Measurements from ENCODE around the gene ZNF438.

The ZNF438 gene

DNA sequence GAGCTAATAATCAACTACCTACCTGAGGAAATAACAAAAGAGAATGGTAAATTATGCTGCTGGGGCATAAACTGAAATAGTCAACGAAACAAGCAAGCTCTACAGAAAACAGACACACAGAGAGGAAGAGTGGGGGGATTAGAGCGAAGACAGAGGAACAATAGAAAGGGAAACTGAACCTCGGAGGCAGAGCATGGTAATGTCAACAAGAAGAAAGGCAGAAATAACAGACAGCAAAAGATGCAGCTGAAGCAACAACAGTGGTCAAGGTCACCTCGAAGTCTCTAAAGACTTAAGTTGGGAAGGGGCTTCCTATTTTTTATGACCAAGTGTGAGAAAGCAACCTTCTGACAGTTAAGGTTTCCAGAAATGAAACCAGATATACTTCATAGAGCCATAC, 177.0 kb downstream of the ZNF438 start:
- Mint-ChIP-seq H3K4me1 (no peaks in the 10 kb centered on the region), H3K27ac (no peak overlapping the region), H3K36me3 (no peaks in the 10 kb centered on the region), H3K9me3 (no peaks in the 10 kb centered on the region), H3K4me3 (no peak overlapping the region), H3K27me3 (no peaks in the 10 kb centered on the region)

DNA sequence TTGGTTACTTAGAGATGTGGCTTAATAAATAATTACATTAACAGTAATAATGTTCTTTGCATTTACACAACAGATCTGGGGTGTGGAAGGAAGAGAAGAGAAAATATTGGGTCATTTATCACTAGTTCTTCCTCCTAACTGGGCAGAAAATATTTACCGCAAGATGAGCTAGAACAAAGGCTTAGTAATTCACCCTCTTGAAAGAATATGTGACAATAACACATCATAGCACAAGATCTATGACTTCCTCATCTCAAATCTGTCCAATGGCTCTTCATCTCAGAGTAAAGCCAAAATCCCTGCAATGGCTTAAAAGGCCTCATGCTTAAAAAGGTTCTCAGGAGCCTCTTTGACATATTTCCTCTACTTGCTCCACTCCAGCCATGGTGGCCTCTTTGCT, 178.6 kb downstream of the ZNF438 start:
- H3K27ac Mint-ChIP-seq, result no peak overlapping the region
- peaks cover 4% of the 10 kb centered on the region for H3K4me1 Mint-ChIP-seq
- no peaks in the 10 kb centered on the region for H3K36me3 Mint-ChIP-seq

DNA sequence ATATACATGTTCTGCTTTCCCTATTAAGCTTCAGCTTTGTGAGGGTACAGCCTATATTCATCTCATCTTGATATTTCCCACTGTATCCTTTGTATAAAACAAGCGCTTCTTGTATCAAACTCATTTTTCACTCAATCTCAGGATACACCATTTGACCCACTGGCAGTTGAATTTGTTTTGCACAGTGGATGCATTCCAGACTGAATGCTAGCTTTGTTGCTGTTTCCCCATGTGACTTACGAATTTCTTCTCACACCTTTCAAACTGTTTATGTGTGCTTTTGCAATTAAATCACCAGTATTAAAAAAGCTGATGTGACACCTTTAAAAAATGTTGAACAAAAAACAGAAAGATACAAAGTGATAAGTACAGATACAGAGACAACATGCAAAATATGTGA, 180.9 kb downstream of the ZNF438 start:
- H3K4me3 Mint-ChIP-seq, result no peak overlapping the region
- no peaks in the 10 kb centered on the region for H3K36me3 Mint-ChIP-seq

More for the DNA sequence above, 178.6 kb downstream of the ZNF438 start:
- Mint-ChIP-seq H3K4me3 (no peak overlapping the region), H3K9me3 (no peaks in the 10 kb centered on the region), H3K27me3 (no peaks in the 10 kb centered on the region)

DNA sequence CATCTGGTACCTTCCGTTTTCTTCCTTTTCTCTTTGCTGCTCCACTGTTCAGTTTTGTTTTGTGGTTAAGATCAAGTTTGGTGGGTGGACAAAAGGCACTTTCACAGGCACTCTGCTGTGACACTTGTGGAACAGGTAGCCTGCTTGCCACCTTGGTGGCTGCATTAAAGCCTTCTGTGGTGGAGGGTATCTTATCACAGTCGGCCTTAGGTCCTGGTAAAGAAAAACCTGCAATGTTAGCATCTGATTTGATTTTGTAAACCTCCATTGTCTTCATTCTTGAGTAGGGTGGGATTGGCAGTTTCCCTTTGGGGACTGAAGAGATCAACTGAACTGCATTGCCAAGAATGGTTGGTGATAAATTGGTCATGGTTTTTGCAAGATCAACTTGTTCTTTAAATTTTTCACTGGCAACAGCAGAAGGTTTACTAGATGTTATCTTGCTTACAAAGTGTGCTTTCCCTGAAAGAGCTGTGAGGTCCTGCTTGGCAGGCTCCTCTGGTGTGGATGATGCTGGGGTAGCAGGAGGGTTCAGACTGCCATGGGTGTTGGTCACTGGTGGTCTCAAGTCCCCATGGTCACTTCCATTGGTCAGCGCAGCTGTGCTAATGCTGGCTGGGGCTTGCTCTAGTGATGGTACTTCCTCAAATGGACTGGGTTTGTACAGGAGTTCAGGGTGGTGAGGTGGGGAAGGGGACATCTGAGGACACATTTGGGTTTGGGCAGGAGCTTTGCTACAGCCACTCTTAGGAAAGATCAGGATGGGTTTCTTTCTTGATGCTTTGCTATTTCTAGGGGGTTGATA, 182.2 kb downstream of the ZNF438 start:
- Mint-ChIP-seq H3K27me3 (no peaks in the 10 kb centered on the region), H3K4me1 (peaks cover 4% of the 10 kb centered on the region), H3K36me3 (no peaks in the 10 kb centered on the region), H3K9me3 (no peaks in the 10 kb centered on the region), H3K27ac (no peak overlapping the region), H3K4me3 (no peak overlapping the region)

More for the DNA sequence above, 180.9 kb downstream of the ZNF438 start:
- no peak overlapping the region for H3K27ac Mint-ChIP-seq
- H3K4me1 Mint-ChIP-seq, result peaks cover 4% of the 10 kb centered on the region
- no peaks in the 10 kb centered on the region for H3K9me3 Mint-ChIP-seq
- no peaks in the 10 kb centered on the region for H3K27me3 Mint-ChIP-seq

DNA sequence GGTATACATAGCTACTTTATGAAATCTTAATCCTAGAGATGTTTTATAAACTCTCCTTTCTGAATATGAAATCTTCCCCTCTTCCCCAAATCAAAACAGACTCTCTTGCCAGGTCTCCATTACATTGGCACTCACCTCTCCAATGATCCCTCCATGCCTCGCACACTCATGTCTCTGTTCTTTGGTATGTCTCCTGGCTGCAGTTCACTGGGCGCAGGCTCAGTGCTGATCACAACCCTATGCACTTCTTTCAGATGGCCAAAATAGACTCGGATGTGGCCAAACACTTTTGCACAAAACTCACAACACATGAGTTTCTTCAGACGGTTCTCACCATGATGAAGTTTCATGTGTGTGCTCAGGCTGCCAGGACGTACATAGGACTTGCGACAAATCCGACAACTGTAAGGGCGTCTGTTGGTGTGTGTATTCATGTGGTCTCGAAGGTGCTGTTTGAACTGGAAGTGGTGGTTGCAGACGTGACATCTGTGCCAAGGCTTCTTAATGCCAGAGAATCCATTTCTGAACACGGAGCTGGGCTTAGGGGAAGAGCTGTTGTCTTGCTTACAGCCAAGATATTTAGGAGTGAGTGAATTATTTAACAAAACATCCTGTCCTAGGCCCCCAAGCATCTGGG, 183.2 kb downstream of the ZNF438 start:
- H3K4me1 Mint-ChIP-seq, result peaks cover 4% of the 10 kb centered on the region
- H3K4me3 Mint-ChIP-seq, result no peak overlapping the region
- H3K9me3 Mint-ChIP-seq, result no peaks in the 10 kb centered on the region
- H3K27ac Mint-ChIP-seq, result no peak overlapping the region
- no peaks in the 10 kb centered on the region for H3K36me3 Mint-ChIP-seq
- H3K27me3 Mint-ChIP-seq, result no peaks in the 10 kb centered on the region

DNA sequence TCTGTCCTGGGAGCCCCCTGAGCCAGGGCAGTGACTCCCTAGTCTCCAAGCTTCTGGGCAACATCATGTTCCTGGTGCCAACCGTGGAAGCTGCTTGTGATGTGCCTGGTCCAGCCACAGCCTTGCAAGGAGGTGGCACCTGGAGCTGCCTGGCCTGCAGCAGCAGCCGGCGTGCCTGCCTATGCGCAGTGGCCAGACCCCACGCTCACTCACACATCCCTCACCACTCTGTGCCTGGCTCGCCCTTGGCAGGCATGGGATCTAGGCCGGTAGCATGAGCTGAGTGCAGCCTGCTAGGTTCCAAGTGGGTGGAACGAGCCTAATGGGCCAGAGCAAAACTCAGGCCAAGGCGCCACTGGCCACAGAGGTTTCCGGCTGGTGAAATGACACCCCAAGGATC, 184.0 kb downstream of the ZNF438 start:
- H3K4me3 Mint-ChIP-seq, result no peak overlapping the region
- no peaks in the 10 kb centered on the region for H3K27me3 Mint-ChIP-seq
- H3K36me3 Mint-ChIP-seq, result no peaks in the 10 kb centered on the region
- no peaks in the 10 kb centered on the region for H3K9me3 Mint-ChIP-seq
- peaks cover 4% of the 10 kb centered on the region for H3K4me1 Mint-ChIP-seq
- no peak overlapping the region for H3K27ac Mint-ChIP-seq

DNA sequence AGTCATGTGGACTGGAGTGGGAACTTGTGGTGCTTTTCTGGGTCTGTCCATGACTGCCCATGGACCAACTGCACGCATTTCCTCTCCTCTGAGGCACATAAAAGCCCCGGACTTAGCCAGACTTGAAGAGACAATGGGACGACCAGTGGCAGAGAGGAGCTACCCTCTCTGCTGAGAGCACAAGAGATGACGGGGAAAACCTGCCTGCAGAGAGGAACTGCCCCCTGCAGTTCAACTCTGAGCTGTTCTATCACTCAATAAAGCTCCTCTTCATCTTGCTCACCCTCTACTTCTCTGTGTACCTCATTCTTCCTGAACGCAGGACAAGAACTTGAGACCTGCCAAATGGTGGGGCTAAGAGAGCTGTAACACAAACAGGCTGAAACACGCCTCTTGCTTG, 184.5 kb downstream of the ZNF438 start:
- no peaks in the 10 kb centered on the region for H3K9me3 Mint-ChIP-seq
- peaks cover 4% of the 10 kb centered on the region for H3K4me1 Mint-ChIP-seq
- no peaks in the 10 kb centered on the region for H3K27me3 Mint-ChIP-seq
- no peak overlapping the region for H3K4me3 Mint-ChIP-seq
- H3K36me3 Mint-ChIP-seq, result no peaks in the 10 kb centered on the region
- H3K27ac Mint-ChIP-seq, result no peak overlapping the region

DNA sequence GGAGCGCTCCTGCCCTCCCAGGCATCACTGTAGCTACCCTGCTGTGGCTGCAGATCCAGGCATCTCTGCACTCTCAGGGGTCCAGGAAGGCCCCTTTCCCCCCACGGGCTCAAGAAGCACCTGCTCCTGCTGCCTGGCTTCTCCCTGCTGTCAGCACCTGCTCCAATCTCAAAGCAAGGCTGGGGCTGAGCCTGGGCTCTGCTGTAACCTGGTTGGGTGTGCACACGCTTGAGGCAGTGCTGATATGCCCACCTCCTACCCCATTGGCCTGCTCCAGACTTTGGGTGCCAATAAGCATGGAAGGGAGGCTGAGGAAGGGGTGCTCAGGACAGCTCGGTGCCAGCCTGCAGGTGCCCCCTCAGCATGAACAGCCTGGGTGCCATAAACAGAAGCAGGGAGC, 185.0 kb downstream of the ZNF438 start:
- H3K9me3 Mint-ChIP-seq, result no peaks in the 10 kb centered on the region
- H3K27me3 Mint-ChIP-seq, result no peaks in the 10 kb centered on the region
- H3K36me3 Mint-ChIP-seq, result no peaks in the 10 kb centered on the region
- H3K4me1 Mint-ChIP-seq, result peaks cover 4% of the 10 kb centered on the region
- H3K4me3 Mint-ChIP-seq, result no peak overlapping the region
- no peak overlapping the region for H3K27ac Mint-ChIP-seq

DNA sequence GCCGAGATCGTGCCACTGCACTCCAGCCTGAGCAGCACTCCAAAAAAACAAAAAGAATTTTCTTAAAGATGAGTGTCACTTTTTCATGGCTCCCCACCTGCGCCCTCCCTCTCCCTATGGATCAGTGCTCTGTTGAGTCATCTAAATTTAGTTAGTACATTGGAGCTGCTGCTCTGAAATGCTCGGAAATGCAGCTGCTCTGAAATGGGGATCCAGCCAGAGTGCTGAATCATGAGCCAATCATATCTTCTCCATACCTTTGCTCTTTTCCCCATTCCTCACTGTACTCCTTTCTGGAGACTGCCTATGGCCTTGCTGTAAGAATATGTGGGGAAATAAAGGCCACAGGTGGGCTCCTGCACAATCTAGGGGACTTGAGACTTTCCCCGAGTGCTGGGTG, 188.8 kb downstream of the ZNF438 start:
- Mint-ChIP-seq H3K9me3 (no peaks in the 10 kb centered on the region), H3K36me3 (peaks cover 3% of the 10 kb centered on the region), H3K4me1 (no peaks in the 10 kb centered on the region), H3K27ac (no peak overlapping the region), H3K4me3 (no peak overlapping the region), H3K27me3 (no peaks in the 10 kb centered on the region)

DNA sequence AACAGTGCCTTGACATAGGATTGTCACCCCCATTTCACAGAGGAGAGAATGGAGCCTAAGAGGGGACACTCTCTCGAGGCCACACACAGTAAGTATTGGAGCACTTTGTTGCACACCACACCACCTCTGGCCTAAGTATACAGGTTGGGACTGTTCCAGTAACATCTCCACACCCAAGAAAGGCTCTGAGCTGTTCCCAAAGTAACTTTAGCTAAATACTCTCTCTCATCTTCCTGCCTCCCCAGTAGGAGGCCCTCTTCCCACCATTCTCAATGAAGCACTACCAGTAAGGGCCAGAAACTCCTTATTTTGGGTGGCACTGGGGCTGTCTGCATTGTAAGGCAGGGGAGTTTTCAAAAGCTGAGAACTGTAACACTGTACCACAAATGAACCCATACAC, 189.5 kb downstream of the ZNF438 start:
- Mint-ChIP-seq H3K27ac (no peak overlapping the region), H3K4me3 (no peak overlapping the region), H3K4me1 (no peaks in the 10 kb centered on the region), H3K9me3 (no peaks in the 10 kb centered on the region), H3K36me3 (peaks cover 4% of the 10 kb centered on the region), H3K27me3 (no peaks in the 10 kb centered on the region)

DNA sequence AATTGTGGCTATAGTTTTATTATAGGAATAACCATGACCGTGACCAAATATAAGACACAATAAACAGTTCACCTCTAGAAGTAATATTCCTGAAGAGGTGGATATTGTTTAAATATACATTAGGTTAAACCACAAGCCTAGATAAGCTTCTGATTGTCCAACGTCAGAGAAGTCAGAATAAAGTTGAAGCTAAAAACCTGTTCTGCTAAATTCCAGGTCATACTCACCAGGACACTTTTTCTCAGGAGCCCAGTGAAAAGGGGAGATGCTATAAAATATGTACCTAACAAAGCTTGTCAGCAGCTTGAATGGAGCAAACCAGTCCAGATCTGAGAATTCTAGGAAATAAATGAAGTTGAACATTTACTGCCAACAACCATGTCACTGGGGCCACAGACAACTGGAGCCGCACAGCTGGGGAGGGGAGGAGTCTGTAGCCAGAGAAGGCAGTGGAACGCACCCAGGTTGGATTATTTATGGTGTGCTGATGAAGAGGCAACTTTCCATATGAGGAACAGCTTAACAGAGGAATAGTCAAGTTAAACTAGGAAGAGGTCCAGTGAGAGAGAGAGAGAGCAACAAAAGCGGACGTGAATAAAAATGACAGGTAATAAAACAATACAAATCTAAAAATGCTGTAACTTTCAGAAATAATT, 191.1 kb downstream of the ZNF438 start:
- no peaks in the 10 kb centered on the region for H3K27me3 Mint-ChIP-seq
- no peaks in the 10 kb centered on the region for H3K4me1 Mint-ChIP-seq
- H3K9me3 Mint-ChIP-seq, result no peaks in the 10 kb centered on the region
- no peak overlapping the region for H3K4me3 Mint-ChIP-seq
- H3K36me3 Mint-ChIP-seq, result peaks cover 5% of the 10 kb centered on the region
- H3K27ac Mint-ChIP-seq, result no peak overlapping the region

DNA sequence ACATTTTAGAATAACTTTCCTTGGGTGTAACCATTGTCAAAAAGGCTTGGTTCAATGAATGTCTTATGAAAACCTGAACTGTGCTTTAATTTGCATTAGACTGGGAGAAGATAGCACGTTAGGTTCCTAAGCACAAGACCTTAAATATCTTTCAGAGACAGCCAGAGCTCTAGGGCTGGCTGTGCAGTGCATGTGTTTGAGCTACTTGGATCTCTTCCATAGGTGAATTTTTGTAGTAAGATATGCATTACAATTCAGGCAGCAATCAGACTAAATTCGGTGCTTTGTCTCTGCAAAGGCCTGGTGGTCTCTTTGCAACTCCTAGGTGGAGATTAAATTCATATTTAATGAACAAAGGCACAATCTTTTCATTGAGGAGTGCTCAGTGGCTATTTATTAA, 192.0 kb downstream of the ZNF438 start:
- Mint-ChIP-seq H3K36me3 (peaks cover 5% of the 10 kb centered on the region), H3K9me3 (no peaks in the 10 kb centered on the region), H3K4me3 (no peak overlapping the region), H3K27ac (no peak overlapping the region), H3K27me3 (no peaks in the 10 kb centered on the region), H3K4me1 (no peaks in the 10 kb centered on the region)

DNA sequence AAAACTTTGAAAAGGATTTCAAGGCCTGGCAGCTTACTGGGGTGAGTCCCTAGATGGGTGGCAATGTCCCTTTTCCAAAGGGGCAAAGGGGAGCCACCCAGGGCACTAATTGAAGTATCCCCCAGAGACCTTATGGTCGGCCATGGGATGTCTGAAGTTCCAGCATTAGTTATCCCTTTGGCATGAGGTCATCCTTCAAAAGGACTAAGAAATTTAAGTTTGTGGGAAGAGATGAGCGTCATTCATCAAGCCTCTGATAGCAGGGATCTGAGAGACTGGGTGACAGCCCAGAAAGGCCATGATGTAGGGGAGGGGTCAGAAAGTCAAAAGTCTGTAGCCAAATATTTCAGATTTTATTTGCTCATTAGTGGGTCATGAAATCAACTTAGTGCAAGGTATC, 195.3 kb downstream of the ZNF438 start:
- Mint-ChIP-seq H3K4me1 (no peaks in the 10 kb centered on the region), H3K4me3 (no peak overlapping the region), H3K27me3 (no peaks in the 10 kb centered on the region)

DNA sequence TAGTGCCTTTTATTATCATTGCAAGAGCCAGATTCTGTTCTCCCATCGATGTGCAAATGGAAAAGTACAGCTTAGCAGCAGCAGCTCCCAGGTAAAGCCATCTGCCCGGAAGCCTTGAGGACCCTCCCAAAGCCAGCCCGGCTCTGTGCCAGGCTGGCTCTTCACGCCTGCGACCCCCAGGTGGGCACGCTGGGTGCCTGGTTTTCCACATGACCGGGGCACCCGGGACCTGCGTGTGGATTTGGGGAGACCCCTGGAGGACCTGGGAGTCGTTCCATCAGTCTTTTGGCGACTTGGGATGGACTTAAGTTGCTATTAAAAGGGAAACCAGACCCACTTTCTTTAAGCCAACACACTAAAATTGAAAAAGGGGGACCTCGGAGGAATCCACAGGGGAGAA, 196.5 kb downstream of the ZNF438 start:
- H3K36me3 Mint-ChIP-seq, result peaks cover 5% of the 10 kb centered on the region
- H3K4me3 Mint-ChIP-seq, result no peak overlapping the region
- no peaks in the 10 kb centered on the region for H3K9me3 Mint-ChIP-seq
- H3K4me1 Mint-ChIP-seq, result no peaks in the 10 kb centered on the region
- no peaks in the 10 kb centered on the region for H3K27me3 Mint-ChIP-seq
- no peak overlapping the region for H3K27ac Mint-ChIP-seq

More for the DNA sequence above, 195.3 kb downstream of the ZNF438 start:
- no peaks in the 10 kb centered on the region for H3K9me3 Mint-ChIP-seq
- H3K27ac Mint-ChIP-seq, result no peak overlapping the region
- H3K36me3 Mint-ChIP-seq, result peaks cover 5% of the 10 kb centered on the region

DNA sequence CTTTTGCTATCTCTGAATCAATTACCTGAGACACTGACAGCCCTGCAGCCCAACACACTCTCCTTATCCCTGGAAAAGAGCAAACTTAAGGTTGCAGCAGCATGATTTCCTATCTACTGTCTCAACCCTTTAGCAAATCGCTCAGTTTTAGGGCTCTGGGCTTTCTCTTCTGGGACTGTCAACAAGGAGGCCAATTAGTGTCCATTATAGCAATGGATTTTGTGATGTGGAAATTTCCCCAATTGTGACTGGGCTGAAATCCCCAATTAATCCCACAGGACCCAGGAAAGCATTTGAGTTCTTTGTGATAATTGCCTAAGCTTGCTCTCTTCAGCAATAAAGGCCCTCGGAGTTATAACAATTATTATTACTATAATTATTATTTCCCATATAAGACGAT, 197.0 kb downstream of the ZNF438 start:
- no peak overlapping the region for H3K27ac Mint-ChIP-seq
- no peak overlapping the region for H3K4me3 Mint-ChIP-seq
- peaks cover 5% of the 10 kb centered on the region for H3K36me3 Mint-ChIP-seq
- no peaks in the 10 kb centered on the region for H3K9me3 Mint-ChIP-seq
- H3K4me1 Mint-ChIP-seq, result no peaks in the 10 kb centered on the region
- no peaks in the 10 kb centered on the region for H3K27me3 Mint-ChIP-seq

DNA sequence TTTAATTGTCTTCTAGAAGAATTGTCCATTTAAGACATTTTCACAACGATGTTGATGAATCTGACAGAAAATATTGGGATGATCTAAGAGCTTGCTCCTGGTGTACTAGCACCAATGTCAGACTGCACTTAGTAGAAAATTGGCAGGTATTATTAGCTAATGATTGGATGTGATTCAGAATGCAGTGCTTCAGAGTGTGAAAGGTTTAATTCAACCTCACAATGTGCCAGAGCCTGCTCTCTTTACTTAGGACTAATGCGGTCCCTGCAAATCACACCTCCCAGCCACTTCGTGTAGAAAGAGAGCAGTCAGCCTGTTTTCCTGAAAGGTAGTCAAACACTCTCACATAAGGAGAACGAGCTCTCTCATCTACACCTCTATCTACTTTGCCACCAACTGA, 197.5 kb downstream of the ZNF438 start:
- Mint-ChIP-seq H3K4me3 (no peak overlapping the region), H3K27me3 (no peaks in the 10 kb centered on the region), H3K27ac (no peak overlapping the region)

More for the DNA sequence above, 197.5 kb downstream of the ZNF438 start:
- H3K9me3 Mint-ChIP-seq, result no peaks in the 10 kb centered on the region
- H3K4me1 Mint-ChIP-seq, result no peaks in the 10 kb centered on the region
- H3K36me3 Mint-ChIP-seq, result peaks cover 2% of the 10 kb centered on the region
